Kidney glomerular epithelial cell (primary cell): Measurements from ENCODE around the gene GPR61.

Experiments
- DNase-seq: peaks from one replicate; lab custom pipeline; 2025; lab: John Stamatoyannopoulos, UW

Gene GPR61

DNA sequence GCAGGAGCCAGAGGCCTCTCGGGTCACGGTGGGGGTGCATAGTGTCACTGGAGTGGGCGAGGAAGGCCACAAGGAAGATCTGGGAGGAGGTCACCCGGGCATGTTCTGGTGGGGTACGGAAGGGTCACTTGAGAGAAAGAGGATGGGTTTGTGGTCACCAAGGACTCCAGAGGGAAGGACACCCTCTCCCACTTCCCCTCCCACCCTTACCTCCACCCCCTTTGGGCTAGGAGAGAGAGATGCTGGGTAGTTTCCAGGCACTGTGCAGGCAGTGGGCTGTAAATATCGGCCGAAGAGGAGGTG is 30.8 kb upstream of the GPR61 start:
- DNase-seq = no peak

DNA sequence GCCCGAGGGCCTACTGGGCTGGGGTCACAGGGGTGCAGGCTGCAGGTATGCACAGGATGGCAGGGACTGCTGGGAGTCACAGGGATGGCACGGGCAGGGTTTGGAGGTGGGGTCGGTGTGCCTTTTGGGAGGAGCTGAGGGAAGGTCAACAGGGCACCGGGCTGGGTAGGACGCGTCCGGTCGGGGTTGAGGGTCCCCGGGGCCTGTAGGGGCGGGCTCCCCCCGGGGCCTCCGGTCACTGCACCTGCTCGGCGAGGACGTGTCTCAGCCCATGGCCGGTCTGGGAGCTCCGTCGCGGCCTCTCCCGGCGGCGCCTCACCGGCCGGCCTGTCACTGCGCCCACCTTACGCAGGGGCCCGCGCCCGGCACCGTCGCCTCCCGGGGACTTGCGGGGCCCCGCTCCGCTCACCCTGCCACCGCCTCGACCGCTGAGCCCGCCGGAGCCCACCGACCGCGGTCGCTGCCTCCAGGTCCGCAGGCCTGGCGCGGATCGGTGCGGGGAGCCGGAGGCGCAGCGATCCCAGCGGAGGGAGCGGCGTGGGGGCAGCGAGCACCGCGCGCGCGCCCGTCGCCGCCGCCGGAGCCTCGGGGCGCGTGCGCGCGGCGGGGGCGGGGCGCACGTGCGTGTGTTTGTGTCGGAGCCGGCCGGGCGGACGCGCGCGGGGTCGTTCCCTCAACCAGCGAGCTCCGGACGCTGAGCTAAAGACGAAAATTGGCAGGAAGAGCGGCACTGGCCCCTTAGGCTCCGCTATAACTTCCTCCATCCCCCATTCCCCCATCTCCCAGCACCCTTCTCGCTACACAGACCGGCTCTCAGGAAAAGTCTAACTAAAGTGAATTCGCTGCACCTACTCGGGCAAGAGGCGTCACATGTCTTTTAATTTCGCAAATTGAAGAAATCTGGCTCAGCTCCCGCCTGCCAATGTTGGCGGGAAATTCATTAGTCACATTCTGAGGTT is 30.2 kb upstream of the GPR61 start, which contains the start of gene AMIGO1:
TSS of gene AMIGO1 (minus strand) at position 552 of the 959 bp plus-strand sequence. CDS start 815 bp downstream, outside the sequence.
- no peak for DNase-seq

DNA sequence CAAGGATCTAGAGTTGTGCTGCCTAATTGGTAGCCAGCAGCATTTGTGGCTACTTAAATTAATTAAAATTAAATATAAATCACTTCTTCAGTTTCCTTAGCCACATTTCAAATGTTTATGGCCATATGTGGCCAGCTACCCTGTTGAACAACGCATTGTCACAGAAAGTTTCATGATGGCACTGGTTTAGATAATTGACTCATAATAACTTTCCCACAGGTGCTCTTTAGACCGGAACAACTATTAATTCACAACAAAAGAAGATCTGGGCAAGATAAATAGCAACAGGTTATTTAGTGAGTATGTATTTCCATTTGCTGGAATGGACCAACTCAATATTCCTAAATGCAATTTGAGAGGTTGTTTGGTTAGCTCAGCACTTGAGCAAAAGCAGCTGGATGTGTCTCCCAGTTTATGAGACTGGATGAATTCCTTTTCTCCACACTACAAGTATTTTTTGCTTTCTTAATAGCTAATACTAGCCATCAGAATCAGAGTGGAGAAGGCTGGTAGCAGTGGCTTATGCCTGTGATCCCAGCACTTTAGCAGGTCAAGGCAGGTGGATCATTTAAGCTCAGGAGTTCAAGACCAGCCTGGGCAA is 26.5 kb upstream of the GPR61 start:
- no peak for DNase-seq

DNA sequence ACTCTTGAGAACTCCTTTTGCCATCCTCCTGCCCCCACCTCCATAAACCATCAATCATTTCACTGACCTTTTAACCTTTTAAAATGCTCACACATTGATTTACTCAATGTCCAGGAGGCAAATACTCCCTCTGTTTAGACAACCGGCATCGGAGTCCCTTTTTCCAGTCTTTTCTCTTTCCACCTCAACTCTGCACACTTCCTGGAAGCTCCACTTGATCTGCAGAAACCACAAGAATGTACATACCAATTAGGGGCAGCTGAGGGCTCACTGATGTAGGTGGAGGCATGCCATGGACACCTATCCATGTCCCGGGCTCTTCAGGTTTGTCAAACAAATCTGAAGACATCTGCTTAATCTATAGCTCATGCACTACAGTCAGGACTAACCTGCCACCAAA is 24.8 kb upstream of the GPR61 start:
- no peak for DNase-seq

DNA sequence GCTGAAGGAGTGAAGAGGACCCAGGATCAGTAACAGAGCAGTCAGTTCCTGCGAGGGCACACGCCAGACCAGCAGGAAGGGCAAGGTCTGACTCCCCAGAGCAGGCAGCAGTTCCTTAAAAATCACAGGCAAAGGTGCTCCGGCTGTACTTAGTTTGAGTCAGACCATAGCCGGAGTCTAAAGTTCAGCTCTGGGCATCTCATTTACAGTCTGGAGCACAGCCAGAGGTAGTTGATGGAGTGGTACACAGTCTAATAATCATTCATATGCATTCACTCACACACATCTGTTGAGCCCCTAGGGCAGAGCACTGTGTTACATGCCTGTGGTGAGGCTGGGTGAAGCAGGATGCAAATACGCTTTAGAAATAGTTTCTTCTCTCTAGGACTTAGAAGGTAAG is 22.8 kb upstream of the GPR61 start:
- no peak for DNase-seq

DNA sequence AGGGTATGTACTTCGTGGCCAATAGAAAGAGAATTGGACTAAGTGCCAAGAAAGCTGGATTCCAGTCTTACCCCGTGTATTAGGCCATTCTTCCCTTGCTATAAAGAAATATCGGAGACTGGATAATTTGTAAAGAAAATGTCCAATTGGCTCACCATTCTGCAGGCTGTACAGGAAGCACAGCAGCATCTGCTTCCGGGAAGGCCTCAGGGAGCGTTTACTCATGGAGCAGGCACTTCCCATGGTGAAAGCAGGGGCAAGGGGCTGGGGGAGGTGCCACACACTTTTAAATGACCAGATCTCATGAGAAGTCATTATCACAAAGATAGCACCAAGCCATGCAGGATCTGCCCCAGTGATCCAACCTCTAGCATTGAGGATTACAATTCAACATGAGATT is 22.3 kb upstream of the GPR61 start:
- DNase-seq = no peak

DNA sequence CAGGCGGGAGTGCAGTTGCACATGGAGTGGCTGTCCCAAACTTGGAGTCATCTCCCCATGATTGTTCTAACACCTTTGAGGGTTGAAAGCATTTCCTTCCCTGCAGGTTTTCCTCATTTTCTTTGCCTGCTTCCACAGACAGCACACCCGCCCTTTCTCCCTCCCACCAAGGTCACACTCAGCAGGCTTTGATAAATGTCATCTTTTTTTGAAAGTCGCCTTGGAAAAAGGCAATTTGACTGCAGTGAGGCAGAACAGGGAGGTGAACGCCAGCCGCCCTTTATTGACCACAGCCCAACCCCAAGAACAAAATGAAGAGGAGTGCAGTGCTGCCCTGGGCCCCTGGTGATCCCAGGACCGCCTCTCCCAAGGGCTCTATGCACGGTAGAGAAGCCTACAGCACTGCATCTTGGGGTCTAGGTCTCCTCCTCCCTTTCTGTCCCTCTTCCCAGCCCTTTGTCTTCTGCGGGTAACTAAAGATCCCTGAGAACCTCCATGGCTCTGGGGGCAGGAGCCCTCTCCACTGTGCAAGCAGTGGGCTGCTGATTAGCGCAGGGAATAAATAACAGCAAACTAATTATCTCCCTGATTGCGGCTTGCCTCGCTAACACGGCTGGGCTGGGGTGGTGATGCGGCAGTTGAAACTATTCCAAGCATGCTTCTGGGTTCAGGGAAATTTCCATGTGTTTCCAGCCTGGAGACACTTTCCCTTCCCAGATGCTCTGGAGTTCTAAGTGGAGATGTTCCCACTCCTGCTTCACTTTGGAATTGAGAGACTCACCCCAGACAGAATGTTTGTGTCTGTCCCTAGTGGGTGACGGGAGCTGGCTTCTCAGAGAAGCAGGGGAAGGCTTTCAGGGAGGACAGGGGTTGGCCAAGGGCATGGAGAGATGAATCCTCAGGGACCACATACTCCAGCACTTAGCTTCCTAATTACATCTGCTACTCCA is 18.4 kb upstream of the GPR61 start:
- no peak for DNase-seq

DNA sequence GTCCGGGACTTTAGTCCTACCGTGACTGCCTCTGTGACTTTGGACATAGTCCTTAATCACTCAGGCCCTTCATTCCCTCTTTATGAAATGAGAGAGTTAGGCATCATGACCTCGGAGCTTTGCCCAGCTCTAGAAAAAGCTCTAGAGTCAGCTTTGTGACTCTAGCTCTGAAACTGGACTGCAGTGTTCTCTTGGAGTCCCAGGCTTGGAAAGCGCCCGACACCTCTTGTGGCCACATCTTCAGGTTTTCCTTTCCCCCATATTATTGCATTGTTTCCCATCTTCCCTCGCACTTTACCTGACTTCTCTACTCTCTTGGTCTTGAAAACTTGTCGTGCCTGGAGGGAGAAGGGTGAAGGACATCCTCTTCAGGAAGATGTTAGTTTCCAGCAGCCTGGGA is 17.6 kb upstream of the GPR61 start:
- no peak for DNase-seq

DNA sequence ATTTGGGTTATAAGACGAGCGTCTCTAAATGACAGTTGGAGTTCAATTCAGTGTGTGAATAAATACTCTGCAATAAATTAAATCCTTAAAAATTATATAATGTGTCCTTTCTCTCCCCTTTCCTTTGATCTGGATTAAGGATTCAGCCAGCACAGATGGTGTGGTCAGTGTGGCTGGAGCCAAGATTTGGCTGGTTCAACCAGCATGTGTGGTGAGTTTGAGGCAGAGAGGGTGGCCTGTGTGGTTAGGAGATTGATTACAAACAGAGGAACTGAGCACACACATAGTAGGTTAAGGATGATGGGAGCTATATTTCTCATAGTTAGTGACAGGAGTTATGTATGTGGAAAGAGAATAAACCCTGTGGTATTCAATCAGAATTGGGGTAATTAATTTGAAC is 16.0 kb upstream of the GPR61 start:
- no peak for DNase-seq

DNA sequence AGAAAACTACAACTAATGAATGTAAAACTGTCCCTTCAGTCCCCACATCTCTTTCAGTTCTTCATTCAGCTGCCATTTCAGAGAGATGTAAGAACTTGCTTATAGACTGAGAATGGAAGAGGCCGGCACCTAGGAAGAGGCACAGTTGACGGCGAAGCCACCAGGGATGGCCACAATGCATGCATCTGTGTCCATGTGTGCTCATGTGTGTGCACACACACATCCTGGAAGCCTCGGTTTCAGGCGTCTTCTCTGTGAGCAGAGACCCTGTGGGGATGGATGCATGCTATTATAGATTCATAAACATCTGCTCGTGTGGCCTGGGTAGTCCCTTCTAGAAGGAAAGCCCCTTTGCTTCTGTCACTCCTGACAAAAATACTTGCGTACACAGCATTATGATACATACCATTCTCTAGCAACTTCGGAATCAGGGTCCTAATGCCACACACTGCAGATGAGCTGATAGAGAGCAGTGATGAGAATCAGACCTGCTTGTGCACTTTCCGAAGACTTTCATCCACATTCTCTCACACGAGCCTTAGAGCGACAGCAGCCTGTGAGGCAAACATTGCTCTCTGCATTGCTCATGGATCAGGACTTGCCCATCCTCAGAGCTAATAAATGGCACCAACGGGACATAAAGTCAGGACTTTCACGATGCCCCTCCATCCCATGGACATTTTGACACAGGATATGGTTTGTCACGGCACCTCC is 12.4 kb upstream of the GPR61 start:
- no peak for DNase-seq

DNA sequence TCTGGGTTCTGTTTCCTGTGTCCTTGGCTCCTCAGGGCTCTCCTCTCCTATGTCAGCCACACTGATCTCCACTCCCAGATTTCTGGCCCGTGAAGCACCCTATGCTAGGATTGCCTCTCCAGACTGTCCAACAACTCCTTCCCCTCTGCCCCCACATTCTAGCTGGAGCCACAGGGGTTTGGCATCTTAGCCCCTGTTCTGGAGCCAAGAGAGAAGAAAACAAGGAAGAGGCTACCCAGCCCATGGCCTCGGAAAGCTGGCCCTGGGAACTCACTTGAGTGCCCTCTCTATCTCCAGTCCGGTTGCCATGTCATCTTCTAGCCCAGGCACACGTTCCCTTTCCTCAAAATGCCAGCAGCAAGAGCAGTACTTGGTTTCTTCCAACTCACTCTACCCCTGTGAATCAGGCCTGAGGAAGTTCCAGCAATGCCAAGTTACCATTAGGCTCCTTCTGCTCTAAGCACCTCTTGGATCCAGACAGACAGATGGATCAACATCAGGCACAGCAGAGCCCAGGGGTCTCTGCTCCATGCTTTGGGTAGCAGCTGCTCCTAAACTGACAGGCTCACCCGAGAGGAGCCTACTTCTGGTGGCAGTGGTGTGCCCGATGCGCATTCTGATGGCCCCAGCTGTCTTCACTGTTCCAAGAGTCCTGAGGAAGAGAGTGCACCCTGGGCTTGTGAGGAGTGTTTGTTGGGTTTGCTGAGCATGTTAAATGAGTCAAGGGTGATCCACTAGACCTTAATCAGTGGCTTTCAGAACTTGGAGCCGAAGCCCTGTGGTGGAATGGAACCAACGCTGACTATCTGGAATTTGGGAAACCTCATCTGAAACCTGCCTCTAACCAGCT is 11.6 kb upstream of the GPR61 start:
- no peak for DNase-seq

DNA sequence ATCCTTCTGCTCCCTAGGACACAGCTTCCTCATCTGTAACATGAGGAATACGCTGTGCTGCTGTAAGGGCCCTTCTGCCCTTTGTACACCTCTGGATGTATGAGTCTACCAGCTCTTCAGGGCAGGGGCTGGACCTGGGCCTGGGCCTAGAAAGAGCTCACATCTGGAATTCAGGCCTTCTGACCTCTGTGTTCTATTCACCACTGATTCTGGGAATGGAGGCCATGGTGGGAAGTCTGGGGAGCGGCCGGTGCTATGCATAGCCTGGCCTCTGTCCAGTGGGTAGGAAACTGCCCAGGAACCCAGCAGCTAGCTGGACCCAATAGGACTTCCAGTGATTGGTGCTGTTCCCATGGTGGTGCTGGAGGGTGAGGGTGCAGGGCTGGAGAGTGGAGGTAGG is 11.0 kb upstream of the GPR61 start:
- no peak for DNase-seq

DNA sequence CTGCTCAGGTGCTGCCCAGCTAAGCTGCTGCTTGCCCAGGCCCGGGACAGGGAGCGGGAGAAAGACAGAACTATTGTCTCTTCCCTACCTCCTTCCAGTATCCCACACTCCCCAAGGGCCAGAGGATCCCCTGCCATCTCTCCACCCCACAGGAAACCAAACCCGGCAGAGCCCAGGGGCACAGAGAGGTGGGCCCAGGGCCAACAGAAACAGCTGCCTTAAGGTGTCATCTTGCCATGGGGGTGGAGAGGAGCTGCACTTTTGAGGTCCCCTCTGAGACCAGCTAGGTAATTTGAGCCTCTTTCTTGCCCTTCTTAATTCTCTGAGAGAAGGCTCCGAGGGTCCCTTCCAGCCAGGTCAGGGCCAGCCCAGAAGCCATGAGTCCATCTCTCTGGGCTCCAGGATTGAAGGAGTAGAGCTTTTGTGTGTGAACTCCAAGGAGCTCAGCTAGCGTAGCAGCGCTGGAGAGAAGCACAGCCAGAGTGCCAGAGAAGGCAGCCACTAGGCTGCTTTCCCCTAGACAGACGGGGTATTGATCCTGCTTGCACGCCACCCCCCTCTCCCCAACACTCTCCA is 9.7 kb upstream of the GPR61 start:
- DNase-seq = no peak

DNA sequence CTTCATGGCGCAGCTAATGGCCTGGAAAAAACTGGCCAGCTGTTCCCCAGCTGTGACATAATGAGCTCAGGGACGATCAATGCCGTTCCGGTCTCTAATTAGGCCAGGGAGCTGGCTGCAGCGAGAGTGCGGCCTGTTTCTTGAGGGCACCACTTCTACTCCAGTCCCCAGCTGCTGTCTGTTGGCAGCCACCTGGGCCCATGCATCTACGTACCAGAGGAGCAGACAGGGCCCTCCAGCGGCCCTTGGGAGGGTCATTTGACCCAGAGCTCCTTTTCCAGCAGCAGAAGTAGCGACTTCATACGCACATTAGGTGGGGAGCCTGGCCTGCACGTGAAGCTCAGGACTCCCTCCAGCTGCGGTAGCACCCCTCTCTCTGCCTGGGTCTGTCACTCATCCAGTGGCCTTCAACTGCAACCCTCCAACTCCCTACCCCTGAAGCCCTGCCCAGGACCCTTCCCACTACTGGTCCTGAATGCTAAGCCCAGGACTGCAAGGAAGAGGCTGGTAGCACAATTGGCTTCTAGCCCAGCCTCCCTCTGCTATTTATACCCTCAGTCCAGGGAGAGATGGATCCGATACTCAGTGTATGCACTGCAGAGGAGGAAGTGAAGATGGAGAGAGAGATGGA is 9.1 kb upstream of the GPR61 start:
- DNase-seq = no peak

DNA sequence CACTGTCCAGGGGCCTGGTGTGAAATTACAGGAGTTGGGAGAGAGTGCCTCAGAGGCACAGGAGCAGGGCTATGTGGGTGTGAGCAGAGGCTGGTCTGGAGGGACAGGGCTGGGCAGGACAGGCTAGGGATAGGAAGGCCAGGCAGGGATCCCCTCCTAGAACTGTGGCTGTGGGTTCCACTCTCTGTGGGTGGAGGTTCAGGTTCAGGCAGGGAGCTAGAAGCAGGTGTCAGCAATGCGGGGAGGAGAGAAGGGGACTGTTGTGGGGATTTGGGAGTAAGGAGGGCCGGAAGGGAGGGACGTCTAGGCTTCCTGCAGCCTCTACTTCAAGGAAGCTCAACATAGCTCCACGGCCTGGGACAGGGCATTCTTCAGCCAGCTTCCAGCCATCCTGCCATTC is 8.3 kb upstream of the GPR61 start:
- DNase-seq = no peak

DNA sequence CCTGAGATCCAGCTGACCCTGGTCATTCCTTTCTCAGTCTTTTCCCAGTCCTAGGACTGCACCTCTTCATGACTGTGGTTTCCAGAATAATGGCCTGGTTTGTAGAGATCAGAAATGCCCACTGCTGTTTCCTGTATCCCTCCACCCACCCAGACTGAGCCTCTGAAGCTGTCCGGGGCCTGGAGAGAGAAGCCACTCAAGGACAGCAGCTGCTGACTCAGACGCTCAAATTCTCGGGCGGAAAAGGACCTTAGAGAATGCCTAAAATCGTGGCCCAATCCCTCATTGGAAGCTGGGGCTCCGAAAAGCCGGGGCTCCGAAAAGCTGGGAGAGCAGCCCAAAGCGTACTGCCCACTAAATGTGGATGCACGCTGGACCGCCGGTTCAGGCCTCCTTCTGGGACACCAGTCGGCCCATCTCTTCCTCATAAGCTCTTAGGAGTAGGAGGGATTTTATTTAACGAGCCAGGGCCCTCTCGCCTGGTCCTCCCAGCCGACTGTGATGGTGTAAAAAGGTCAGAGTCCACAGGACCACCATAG is 7.8 kb upstream of the GPR61 start:
- no peak for DNase-seq

DNA sequence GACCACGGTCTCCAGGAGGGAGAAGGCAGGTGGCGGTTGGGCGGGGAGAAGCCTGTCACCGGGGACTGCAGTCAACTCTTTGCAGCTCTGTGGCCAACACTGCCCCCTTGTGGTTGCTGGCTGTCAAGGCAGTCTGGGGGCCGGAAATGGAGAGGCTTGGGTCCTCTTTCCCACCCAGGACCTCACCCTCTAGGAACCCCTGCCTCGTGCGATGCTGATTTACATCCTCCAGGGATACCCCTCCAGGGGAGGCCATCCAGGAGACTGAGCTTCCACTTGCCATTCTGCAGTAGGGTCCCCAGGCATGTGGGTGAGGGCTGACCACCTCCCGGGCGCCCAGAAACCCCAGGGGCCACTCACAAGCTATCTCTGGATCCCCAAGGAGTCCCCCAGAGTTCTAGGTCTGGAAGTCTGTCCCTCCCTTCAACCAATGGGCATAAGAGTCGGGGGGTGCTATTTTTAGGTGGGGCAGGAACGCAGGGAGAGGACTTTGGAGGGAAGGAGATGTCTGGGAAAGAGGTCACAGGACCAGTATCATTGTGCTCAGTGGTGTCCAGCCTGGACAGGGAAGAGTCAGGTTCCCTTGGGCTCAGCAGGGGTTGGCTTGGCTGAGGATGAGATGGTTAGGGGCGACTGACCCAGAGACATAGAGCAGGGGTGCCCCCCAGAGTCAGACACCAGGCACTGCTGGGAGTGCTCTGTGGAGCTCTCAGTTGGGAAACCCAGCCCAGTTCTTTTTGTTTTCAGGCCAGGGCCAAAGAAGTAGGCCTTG is 7.1 kb upstream of the GPR61 start:
- peak; percentile 59 for DNase-seq

DNA sequence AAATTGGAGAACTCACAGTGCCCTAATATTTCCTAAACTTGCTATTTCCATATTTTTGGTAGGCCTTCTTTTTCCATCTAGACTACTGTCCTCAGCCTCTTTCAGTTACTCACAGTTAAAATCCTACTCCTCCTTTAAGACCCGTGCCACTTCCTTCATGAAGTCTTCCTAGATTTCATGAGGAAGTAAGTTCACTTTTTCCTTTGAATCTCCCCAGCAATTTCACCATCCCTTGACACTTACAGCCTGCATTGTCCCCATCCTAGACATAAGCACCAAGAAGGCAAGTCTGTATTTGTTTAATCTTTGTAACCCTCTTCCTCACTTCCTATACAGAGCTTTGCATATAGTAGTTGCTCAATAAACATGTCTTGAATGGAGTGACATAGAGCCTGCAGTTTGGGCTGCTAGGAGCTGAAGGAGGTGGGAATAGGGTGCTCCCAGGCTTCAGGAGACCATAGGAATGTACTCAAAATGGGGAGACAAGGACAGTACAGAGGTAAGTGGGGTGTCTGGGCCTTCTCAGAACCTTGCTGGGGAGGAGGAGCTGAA is 5.3 kb upstream of the GPR61 start:
- no peak for DNase-seq

DNA sequence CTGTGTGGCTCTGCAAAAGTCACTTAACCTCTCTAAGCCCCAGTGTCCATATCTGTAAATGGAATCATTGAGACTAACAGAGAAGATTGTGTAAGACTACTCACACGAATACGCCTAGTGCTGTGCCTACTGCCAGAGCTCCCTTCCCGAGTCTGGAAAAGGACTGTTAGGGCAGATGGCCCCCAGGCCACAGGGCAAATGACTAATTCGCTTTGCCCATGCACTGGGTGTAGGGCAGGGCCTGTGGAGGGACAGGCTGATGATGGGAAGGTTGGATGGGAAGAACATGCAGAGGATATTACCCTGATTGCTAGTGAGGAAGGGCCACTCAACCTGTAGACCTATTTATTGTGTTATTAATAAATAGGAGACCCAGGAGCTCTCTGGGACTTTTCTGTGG is 4.2 kb upstream of the GPR61 start:
- DNase-seq = no peak
